Neuron (in vitro differentiated cells): ENCODE measurements around the gene SUSD6.

Source experiments
- H2AFZ ChIP-seq: one replicate; pipeline ENCODE4 v1.6.1; 2013; ENCODE audit warnings: low read depth, mild to moderate bottlenecking, inconsistent platforms, low read length, moderate library complexity
- H3K27me3 ChIP-seq: one replicate; pipeline ENCODE4 v1.6.1; 2013; ENCODE audit warnings: low read length; ENCODE audit not compliant: insufficient read depth
- H3K36me3 ChIP-seq: one replicate; pipeline ENCODE4 v1.6.1; 2013; ENCODE audit warnings: low read length; ENCODE audit not compliant: insufficient read depth
- H3K4me1 ChIP-seq: one replicate; pipeline ENCODE4 v1.6.1; 2013; ENCODE audit warnings: low read length; ENCODE audit not compliant: insufficient read depth
- H3K4me3 ChIP-seq: 2 replicates; pipeline ENCODE4 v1.5.1; 2013; ENCODE audit warnings: mild to moderate bottlenecking, low read length, moderate library complexity
- H3K9me3 ChIP-seq: one replicate; pipeline ENCODE4 v1.6.1; 2013; ENCODE audit warnings: low read length

SUSD6 gene

GRCh38 chr14:69680297-69680696, 68.9 kb downstream of the SUSD6 start:
- H3K36me3 ChIP-seq: peaks cover 4% of the 10 kb centered on the region
- peaks cover 5% of the 10 kb centered on the region for H3K4me1 ChIP-seq
- H2AFZ ChIP-seq: no peak overlapping the region
- peaks cover 10% of the 10 kb centered on the region for H3K9me3 ChIP-seq
- H3K27me3 ChIP-seq: no peaks in the 10 kb centered on the region
- no peak overlapping the region for H3K4me3 ChIP-seq

GRCh38 chr14:69682136-69682535, 70.7 kb downstream of the SUSD6 start:
- Histone ChIP-seq H3K27me3 (no peaks in the 10 kb centered on the region), H3K4me1 (peaks cover 11% of the 10 kb centered on the region), H3K36me3 (peaks cover 4% of the 10 kb centered on the region), H2AFZ (no peak overlapping the region), H3K9me3 (peaks cover 7% of the 10 kb centered on the region), H3K4me3 (no peak overlapping the region)

- H3K4me3 ChIP-seq: no peak overlapping the region
- no peaks in the 10 kb centered on the region for H3K27me3 ChIP-seq
- H2AFZ ChIP-seq: no peak overlapping the region
- peaks cover 7% of the 10 kb centered on the region for H3K9me3 ChIP-seq
- H3K36me3 ChIP-seq: peaks cover 4% of the 10 kb centered on the region
- H3K4me1 ChIP-seq: peaks cover 11% of the 10 kb centered on the region
These were observed 71.3 kb downstream of the SUSD6 start for GRCh38 chr14:69682621-69683263.

- no peak overlapping the region for H3K4me3 ChIP-seq
- no peaks in the 10 kb centered on the region for H3K36me3 ChIP-seq
- no peak overlapping the region for H2AFZ ChIP-seq
- H3K4me1 ChIP-seq: peaks cover 16% of the 10 kb centered on the region
- peaks cover 7% of the 10 kb centered on the region for H3K9me3 ChIP-seq
- no peaks in the 10 kb centered on the region for H3K27me3 ChIP-seq
These were observed 72.6 kb downstream of the SUSD6 start for GRCh38 chr14:69683971-69684370.

- H3K4me1 ChIP-seq: peaks cover 16% of the 10 kb centered on the region
- H3K36me3 ChIP-seq: no peaks in the 10 kb centered on the region
- no peak overlapping the region for H2AFZ ChIP-seq
- H3K9me3 ChIP-seq: peaks cover 7% of the 10 kb centered on the region
- H3K27me3 ChIP-seq: no peaks in the 10 kb centered on the region
- no peak overlapping the region for H3K4me3 ChIP-seq
These were observed 73.2 kb downstream of the SUSD6 start for GRCh38 chr14:69684461-69685217.

GRCh38 chr14:69685218-69685616, 73.8 kb downstream of the SUSD6 start:
- Histone ChIP-seq H2AFZ (no peak overlapping the region), H3K4me3 (no peak overlapping the region), H3K36me3 (no peaks in the 10 kb centered on the region), H3K9me3 (peaks cover 4% of the 10 kb centered on the region), H3K4me1 (peaks cover 16% of the 10 kb centered on the region), H3K27me3 (no peaks in the 10 kb centered on the region)

GRCh38 chr14:69685716-69686115, 74.3 kb downstream of the SUSD6 start:
- H3K27me3 ChIP-seq: no peaks in the 10 kb centered on the region
- H2AFZ ChIP-seq: no peak overlapping the region
- no peaks in the 10 kb centered on the region for H3K36me3 ChIP-seq
- peaks cover 2% of the 10 kb centered on the region for H3K9me3 ChIP-seq
- peaks cover 16% of the 10 kb centered on the region for H3K4me1 ChIP-seq
- H3K4me3 ChIP-seq: no peak overlapping the region

- no peak overlapping the region for H3K4me3 ChIP-seq
- H3K36me3 ChIP-seq: no peaks in the 10 kb centered on the region
- no peak overlapping the region for H2AFZ ChIP-seq
- no peaks in the 10 kb centered on the region for H3K9me3 ChIP-seq
- H3K4me1 ChIP-seq: peaks cover 18% of the 10 kb centered on the region
- no peaks in the 10 kb centered on the region for H3K27me3 ChIP-seq
These were observed 76.4 kb downstream of the SUSD6 start for GRCh38 chr14:69687606-69688298.

- Histone ChIP-seq H3K27me3 (no peaks in the 10 kb centered on the region), H3K36me3 (no peaks in the 10 kb centered on the region), H3K4me1 (peaks cover 23% of the 10 kb centered on the region), H2AFZ (no peak overlapping the region), H3K9me3 (no peaks in the 10 kb centered on the region), H3K4me3 (no peak overlapping the region)
These were observed 76.9 kb downstream of the SUSD6 start for GRCh38 chr14:69688299-69688649.

GRCh38 chr14:69690042-69690441, 78.6 kb downstream of the SUSD6 start:
- H3K4me1 ChIP-seq: peaks cover 36% of the 10 kb centered on the region

GRCh38 chr14:69692594-69692993, 81.2 kb downstream of the SUSD6 start:
- Histone ChIP-seq H2AFZ (no peak overlapping the region), H3K27me3 (no peaks in the 10 kb centered on the region), H3K4me3 (no peak overlapping the region), H3K4me1 (peaks cover 53% of the 10 kb centered on the region), H3K36me3 (no peaks in the 10 kb centered on the region), H3K9me3 (no peaks in the 10 kb centered on the region)

More at GRCh38 chr14:69690042-69690441, 78.6 kb downstream of the SUSD6 start:
- Histone ChIP-seq H3K9me3 (no peaks in the 10 kb centered on the region), H3K27me3 (no peaks in the 10 kb centered on the region), H3K4me3 (no peak overlapping the region), H2AFZ (no peak overlapping the region), H3K36me3 (no peaks in the 10 kb centered on the region)

GRCh38 chr14:69693145-69693544, 81.7 kb downstream of the SUSD6 start:
- H3K4me3 ChIP-seq: no peak overlapping the region
- H3K4me1 ChIP-seq: peaks cover 53% of the 10 kb centered on the region

More at GRCh38 chr14:69693145-69693544, 81.7 kb downstream of the SUSD6 start:
- H2AFZ ChIP-seq: no peak overlapping the region
- H3K9me3 ChIP-seq: no peaks in the 10 kb centered on the region
- no peaks in the 10 kb centered on the region for H3K36me3 ChIP-seq
- H3K27me3 ChIP-seq: no peaks in the 10 kb centered on the region
